ENCODE results near the gene ZNF792.

GRCh38 chr19:35000338-35000646, 36.3 kb upstream of the ZNF792 start:
- TF ChIP-seq CTCF (IDR thresholded peaks at IDR 0.05) (no peak), EZH2 (IDR thresholded peaks at IDR 0.05) (no peak), EZH2phosphoT487 (IDR thresholded peaks at IDR 0.05) (no peak)

Data from neural progenitor cell (in vitro differentiated cells).